Fibroblast of skin of back (primary cell): ENCODE measurements around the gene TBCD.
"Not testable (repeated sequence)": the region's sequence is repeated elsewhere in the genome, so short reads cannot be mapped to it uniquely, and the experiment has no call there.

Experiments used
- DNase-seq: peaks from one replicate; pipeline ENCODE4 v3.0.0-alpha.2; 2013

The TBCD gene

DNA sequence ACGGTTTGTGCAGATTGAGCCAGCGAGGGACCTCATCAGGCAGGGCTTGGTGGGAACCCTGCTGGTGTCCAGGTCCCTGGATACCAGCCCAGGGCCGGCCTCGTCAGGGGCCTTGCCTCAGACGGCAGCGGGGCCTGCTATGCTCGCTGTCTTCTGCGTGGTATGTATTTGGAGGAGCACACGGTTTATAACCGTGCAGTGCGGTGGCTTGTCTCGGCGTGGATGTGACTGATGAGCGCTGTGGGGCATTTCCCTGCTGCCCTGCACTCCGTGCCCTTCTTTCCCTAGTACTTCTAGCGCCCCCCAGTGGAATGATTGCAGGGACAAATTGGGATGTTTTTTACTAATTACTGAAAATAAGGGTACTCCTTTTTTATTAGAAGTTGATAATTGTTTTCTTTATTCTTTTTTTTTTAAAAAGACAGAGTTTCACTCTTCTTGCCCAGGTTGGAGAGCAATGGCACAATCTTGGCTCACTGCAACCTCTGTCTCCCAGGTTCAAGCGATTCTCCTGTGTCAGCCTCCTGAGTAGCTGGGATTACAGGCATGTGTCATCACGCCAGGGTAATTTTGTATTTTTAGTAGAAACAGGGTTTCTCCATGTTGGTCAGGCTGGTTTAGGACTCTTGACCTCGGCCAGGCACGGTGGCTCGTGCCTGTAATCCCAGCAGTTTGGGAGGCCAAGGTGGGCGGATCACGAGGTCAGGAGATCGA is 15.3 kb downstream of the TBCD start:
- DNase-seq, result peak; percentile 47

- no peak for DNase-seq
Measured at GRCh38 chr17:82769041-82769440, 17.2 kb downstream of the TBCD start.

GRCh38 chr17:82772026-82772425 is 20.2 kb downstream of the TBCD start:
- peak; percentile 18 for DNase-seq

DNA sequence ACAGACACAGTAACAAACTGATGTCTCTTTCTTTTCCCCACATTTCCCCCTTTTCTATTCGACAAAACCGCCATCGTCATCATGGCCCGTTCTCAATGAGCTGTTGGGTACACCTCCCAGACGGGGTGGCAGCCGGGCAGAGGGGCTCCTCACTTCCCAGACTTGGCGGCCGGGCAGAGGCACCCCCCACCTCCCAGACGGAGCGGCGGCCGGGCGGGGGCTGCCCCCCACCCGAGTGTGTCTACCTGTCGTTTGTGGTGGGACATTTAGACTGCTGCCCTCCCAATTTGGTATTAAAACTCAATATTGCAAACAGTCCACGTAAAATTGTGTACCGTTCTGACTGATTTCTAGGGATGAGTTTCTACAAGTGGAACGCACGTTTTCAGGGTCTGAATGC is 22.6 kb downstream of the TBCD start:
- not testable (repeated sequence) for DNase-seq

GRCh38 chr17:82775001-82775823 is 23.3 kb downstream of the TBCD start:
- DNase-seq, result peak; percentile 41

DNA sequence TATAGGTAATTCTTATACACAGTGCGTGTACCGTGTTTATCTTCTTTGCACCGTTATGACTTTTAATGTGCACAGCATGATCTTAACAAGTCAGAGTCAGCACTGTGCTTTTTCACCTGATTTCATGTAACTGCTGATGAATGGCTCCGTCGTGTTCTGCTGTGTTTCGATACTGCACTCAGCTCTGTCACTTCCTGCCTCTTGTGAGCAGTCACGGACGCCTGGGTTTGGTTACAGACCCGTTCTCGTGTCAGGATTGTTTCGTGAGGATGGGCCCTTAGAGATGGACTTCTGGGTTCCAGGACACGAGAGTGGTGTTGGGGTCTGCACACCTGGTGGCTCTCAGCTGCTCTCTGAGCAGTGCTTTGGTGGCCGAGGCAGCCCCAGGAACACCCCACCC is 24.6 kb downstream of the TBCD start:
- no peak for DNase-seq

GRCh38 chr17:82777778-82778375 is 26.0 kb downstream of the TBCD start:
- DNase-seq, result not testable (repeated sequence)

DNA sequence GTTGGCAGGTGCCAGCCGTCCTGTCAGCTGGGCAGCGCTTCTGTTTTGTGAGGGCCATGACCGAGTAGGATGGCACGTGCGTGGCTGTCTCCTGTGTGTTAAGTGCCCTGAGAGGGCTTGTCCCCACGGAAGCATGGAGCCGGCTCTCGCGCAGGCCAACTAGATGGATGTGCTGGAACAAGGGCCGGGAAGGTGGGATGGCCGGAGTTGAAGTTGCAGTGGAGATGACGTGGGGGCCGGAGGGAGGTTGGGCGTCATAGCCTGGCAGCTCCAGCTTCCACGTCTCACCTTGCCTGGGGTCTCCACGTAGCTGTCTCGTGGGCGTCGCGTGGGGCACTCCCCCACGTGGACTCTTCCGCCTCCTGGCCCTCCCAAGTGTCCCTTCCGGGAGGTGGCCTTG is 27.7 kb downstream of the TBCD start:
- DNase-seq, result no peak

GRCh38 chr17:82780195-82780594 is 28.3 kb downstream of the TBCD start:
- DNase-seq, result no peak

GRCh38 chr17:82780971-82781893 is 29.4 kb downstream of the TBCD start:
- DNase-seq, result no peak

DNA sequence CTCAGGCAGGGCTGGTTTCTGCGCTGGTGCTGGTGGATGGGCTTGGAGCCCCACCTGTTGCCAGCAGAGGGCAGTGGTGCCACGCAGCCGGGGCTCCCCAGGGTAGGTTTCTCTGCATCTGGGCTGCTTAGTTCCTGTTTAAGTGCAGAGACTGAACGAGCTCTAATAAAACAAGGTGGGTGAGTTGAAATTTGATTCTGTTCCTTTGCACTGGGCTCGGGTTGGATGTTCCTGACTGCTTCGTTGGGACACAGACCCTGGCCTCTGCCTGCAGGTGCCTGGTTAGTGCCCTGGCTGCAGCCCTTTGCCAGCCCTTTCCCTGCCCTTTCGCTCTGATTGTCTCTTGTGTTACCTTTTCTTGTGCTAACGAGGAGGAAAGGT is 30.0 kb downstream of the TBCD start:
- DNase-seq, result peak; percentile 59

GRCh38 chr17:82782657-82783207 is 30.9 kb downstream of the TBCD start:
- no peak for DNase-seq

DNA sequence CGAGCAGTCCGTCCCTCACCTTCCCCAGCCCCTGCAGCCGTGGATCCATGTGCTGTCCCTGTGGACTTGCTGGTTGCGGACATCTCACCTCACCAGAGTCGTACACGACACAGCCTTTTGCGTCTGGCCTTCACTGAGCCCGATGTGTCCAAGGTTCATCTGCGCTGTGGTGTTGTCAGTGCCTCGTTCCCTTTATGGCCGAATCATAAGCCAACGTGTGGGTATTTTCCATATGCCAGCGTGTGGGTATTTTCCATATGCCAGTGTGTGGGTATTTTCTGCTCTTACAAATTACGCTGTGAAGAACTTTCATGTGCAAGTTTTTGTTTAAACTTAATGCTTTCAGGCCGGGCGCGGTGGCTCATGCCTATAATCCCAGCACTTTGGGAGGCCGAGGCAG is 31.6 kb downstream of the TBCD start:
- DNase-seq, result no peak

- DNase-seq, result not testable (repeated sequence)
Measured at GRCh38 chr17:82785581-82785980, 33.7 kb downstream of the TBCD start.

DNA sequence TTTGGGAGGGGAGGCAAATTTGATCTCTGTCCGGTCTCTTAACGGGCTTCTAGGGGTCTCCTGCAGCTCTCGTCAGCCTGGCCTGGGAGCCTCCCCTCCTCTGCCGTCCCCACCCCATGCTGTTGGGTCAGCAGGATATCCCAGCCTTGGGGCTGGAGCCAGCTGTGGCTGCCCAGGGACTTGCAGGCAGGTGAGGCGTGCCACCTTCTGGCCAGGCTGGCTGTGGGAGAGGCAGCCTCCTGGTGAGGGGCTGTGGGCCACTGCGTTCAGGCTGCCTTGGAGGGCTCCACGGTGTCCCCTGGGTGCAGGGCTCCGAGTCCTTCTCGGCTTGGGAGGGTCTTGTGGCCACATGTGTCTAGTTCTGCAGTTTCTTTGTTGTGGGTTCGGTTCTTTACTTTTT is 34.6 kb downstream of the TBCD start:
- DNase-seq, result no peak

DNA sequence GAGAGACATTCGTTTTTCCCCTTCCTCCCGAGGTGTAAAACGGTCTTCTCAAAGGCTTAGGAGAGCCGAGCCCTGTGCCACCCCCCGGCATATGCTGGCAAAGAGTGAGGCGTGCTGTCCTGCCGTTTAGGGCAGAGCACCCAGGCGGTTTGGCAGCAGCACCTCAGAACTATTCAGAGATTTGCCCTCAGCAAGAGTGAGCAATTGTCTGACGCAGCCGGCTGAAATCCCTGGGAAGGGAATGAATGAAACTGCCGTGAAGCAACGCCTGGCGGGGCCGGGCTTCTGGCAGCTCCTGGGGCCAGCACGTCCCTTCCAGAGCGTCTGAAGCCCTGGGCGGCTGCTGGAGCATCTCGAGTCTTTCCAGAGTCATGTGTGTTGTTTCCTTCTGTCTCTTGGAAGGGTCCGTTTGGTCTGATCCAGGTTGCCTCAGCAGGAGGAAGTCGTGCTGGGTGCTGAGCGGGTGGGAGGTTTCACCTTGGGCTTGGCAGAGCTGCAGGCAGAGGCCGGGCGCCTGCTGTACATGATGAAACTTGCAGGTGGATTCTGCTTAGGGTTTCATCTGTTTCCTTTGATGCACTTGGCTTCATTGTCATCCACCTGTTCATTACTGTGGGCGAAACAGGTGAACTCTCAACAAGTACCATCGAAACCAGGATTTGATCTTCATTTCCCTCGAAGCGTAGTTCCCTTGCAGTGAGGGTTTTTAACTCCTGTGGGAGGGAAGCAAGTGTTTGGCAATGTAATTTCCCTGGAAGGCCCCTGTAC is 35.4 kb downstream of the TBCD start:
- DNase-seq, result no peak

GRCh38 chr17:82788206-82789001 is 36.5 kb downstream of the TBCD start:
- no peak for DNase-seq

- no peak for DNase-seq
Measured at GRCh38 chr17:82789051-82789592, 37.3 kb downstream of the TBCD start.

DNA sequence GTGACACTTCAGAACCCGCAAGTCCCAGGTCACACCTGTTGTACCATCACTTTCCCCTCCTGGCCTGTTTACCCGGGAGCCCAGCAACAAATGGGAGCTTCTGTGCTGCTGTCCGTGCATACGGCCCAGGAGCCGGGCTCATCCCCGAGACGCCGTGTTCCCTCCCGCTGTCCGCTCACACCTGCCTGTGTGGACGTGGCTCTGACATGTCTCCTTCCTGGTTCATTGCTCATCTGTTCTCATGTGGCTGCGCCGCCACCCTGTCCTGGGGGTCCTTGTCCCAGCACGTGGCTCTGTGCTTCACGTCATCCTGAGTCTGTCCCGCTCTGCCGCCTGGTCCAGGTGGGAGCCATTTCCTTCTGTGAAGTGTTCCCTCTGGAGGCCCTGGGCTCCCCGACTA is 37.9 kb downstream of the TBCD start:
- no peak for DNase-seq

- no peak for DNase-seq
Measured at GRCh38 chr17:82790391-82790790, 38.5 kb downstream of the TBCD start.
